ENCODE measurements around the gene PXDN. TPM values are rescaled to one million over a fixed set of nuclear protein-coding genes. Genes with fewer than 3 reads are reported as not detected.

The PXDN gene
- total and polyA plus RNA-seq, 2 of the 4 experiments (the other 2 are of a cell fraction): 153 to 332 TPM

DNA sequence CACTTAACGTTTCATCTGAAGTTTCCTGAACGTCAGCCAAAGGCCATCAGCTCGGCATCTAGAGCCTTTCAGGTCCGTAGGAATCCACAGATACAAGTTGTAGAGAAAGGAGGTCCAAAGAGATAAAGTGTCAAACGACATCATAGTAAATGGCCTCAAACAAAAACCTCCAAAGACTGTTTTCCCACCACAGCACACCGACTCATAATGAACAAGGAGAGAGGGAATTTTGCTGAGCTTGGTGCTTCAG lies 150.3 kb downstream of the PXDN start:
- in situ Hi-C loops (cut with MboI; ENCODE audit: low sequenced_read_pairs): loop anchor here (25.0 kb wide), 1 partner anchor 168 kb away; no protein-coding TSS in a partner anchor
- dilution Hi-C loops (cut with HindIII; ENCODE audit: low sequenced_read_pairs, unreplicated experiment): no loop called here
- peak; percentile 34; the same call in 1 of the 2 replicates for TF ChIP-seq MAFK (IDR thresholded peaks at IDR 0.05; ENCODE audit: low read depth, low read length)
- no peak for TF ChIP-seq POLR2A (IDR thresholded peaks at IDR 0.05; ENCODE audit: low read depth, low read length)
- no peak for TF ChIP-seq CHD1 (IDR thresholded peaks at IDR 0.05; ENCODE audit: low read depth, low read length)
- TF ChIP-seq ELK1 (IDR thresholded peaks at IDR 0.05; ENCODE audit: borderline replicate concordance, low read depth, low read length): no peak
- no peak for TF ChIP-seq CTCF (conservative IDR thresholded peaks at IDR 0.05; ENCODE audit: low read depth, low read length)
- TF ChIP-seq MXI1 (IDR thresholded peaks at IDR 0.05; ENCODE audit: borderline replicate concordance, low read depth, low read length): no peak

More for the DNA sequence above, 150.3 kb downstream of the PXDN start:
- ATAC-seq (ENCODE audit: low read depth) (no peak; the same call in 1 of the 2 replicates), DNase-seq (no peak)
- H2BK20ac ChIP-seq (ENCODE audit: low read depth, low read length): peak overlapping the region; percentile 50
- peak overlapping the region; percentile 42 for H2AK5ac ChIP-seq (ENCODE audit: low read depth, low read length)
- H4K91ac ChIP-seq (ENCODE audit: insufficient read depth, low read depth, low read length): 0 out of 2 replicates have a peak overlapping the region, but pooled peaks have one; percentile 30
- H2AK9ac ChIP-seq (replicated peaks; ENCODE audit: low read depth, low read length, poor library complexity): no peak overlapping the region
- no peak overlapping the region for H3K9ac ChIP-seq (ENCODE audit: low read depth, low read length)
- H2BK15ac ChIP-seq (ENCODE audit: low read depth, low read length): peak overlapping the region; percentile 46; the same call in 1 of the 3 replicates
- H2AFZ ChIP-seq (replicated peaks; ENCODE audit: low read length, poor library complexity): peak overlapping the region; percentile 63
- H3K4me1 ChIP-seq (ENCODE audit: control insufficient read depth, insufficient read depth, low read length): peaks cover 18% of the 10 kb centered on the region
- H3K4me3 ChIP-seq (ENCODE audit: insufficient read depth, low read depth, low read length): no peak overlapping the region
- H2BK5ac ChIP-seq (ENCODE audit: low read depth, low read length, poor library complexity, severe bottlenecking): peak overlapping the region; percentile 73
- H3K56ac ChIP-seq (ENCODE audit: extremely low read depth, insufficient read depth, low read length): no peak overlapping the region; the same call in 1 of the 2 replicates
- ChIA-PET POLR2A (ENCODE audit: unreplicated experiment) (interaction anchor here (0.6 kb wide), 1 partner anchor 25 kb away, joined by 20 read pairs; no protein-coding TSS in a partner anchor), CTCF (interaction anchor here (0.7 kb wide), 1 partner anchor 26 kb away, joined by 3 read pairs; no protein-coding TSS in a partner anchor)
- H3K9me3 ChIP-seq (ENCODE audit: control insufficient read depth, insufficient read depth, low read length): 0 out of 2 replicates have a peak, but pooled peaks cover 2% of the 10 kb centered on the region
- H3K18ac ChIP-seq (ENCODE audit: low read depth, low read length): peak overlapping the region; percentile 14; the same call in 1 of the 2 replicates
- H3K36me3 ChIP-seq (ENCODE audit: control insufficient read depth, insufficient read depth, low read length): no peaks in the 10 kb centered on the region
- H3K27me3 ChIP-seq (ENCODE audit: control insufficient read depth, insufficient read depth, low read length): no peaks in the 10 kb centered on the region
- no TSS peak for BruUV-seq (replicated peaks)
- H3K9me1 ChIP-seq (ENCODE audit: insufficient read depth, low read length): peaks cover 33% of the 10 kb centered on the region
- no peak overlapping the region for H3K27ac ChIP-seq (ENCODE audit: insufficient read depth, low read length)
- peaks cover 0 to 6% of the 10 kb centered on the region in 2 experiments; a peak in 1 of 4 replicates for H3K79me1 ChIP-seq (ENCODE audit: low read depth in 1 of 2, low read length in 2 of 2)
- H3K14ac ChIP-seq (replicated peaks; ENCODE audit: low read depth, low read length): 0 out of 2 replicates have a peak overlapping the region, but pooled peaks have one; percentile 10
- WGBS, 2 experiments (ENCODE audit: extremely low coverage in 2 of 2, insufficient read length in 1 of 2): no CpG with 5 or more reads among the region's 6 CpGs
- H3K4me2 ChIP-seq (ENCODE audit: low read depth, low read length): peak overlapping the region; percentile 26; the same call in 1 of the 2 replicates
- peaks cover 13% of the 10 kb centered on the region; the same call in 1 of the 2 replicates for H4K20me1 ChIP-seq (ENCODE audit: insufficient read depth, low read length)
- H3K4ac ChIP-seq (ENCODE audit: low read depth, low read length): peak overlapping the region; percentile 52
- no peak overlapping the region for H3K23ac ChIP-seq (ENCODE audit: low read depth, low read length)
- intact Hi-C loops (cut with micrococcal nuclease): no loop called here
- no peak overlapping the region for H4K5ac ChIP-seq (ENCODE audit: low read depth, low read length)
- peak overlapping the region; percentile 81 for H2BK120ac ChIP-seq (ENCODE audit: low read depth, low read length)
- peak overlapping the region in 1 of 2 experiments; percentile 41; a peak in 1 of 4 replicates for H4K8ac ChIP-seq (ENCODE audit: low read depth in 2 of 2, low read length in 2 of 2)
